Cardiac fibroblast (primary cell): ENCODE data around the gene VASP.

ENCODE experiments used
- DNase-seq, 2 donors: peaks; one replicate each; pipeline versions ENCODE4 v3.0.0 to v3.0.0-alpha.2; 2010; ENCODE audit warnings: low read depth in 2 of 2
- H3K4me3 ChIP-seq, 2 donors: replicated peaks in 1 of 2; 1 replicate in 1 of 2; 2 replicates in 1 of 2; pipeline ENCODE4 v1.5.1; 2011; ENCODE audit warnings: low read depth in 2 of 2, low read length in 2 of 2, mild to moderate bottlenecking in 2 of 2, moderate library complexity in 1 of 2
- CTCF ChIP-seq: IDR thresholded peaks from one replicate; pipeline ENCODE4 v1.5.1; 2011; ENCODE audit warnings: low read depth, mild to moderate bottlenecking, low read length, inconsistent platforms

VASP gene

DNA sequence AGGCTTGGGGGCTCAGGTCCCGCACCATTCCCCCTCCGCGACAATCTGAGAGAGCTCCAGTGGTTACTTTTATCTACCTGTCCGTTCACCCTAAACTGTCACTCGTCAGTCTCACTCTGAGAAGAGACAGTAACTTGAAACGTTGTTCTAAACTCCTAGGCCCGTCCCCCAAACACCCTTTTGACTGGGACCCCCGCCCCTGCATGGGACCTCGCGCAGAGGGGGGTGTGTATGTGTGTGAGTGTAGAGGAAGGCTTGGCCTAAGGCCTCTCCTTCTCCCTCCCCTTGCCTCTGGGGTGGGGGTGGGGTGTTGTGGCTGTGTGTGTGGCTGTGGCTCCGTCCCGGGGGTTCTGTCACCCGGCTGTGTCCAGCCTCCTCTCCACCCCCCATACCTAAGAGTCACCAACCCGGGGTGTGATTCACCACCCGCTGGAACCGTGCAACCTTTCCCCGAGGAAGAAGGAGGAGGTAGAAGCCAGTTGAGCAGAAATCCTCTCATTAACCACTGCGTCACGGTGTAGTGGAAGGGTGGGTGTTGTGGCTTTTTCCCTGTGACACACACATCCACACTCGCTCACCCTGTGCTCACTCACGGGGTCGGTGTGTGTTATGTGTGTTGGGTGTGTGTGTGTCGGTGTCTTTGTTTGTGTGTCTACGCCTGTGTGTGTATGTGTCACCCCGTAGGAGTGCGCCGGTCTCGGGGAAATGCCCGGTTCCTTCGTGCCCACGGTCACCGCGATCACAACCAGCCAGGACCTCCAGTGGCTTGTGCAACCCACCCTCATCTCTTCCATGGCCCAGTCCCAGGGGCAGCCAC lies 37.1 kb upstream of the VASP start:
- H3K4me3 ChIP-seq = peak overlapping the region; percentile 69 to 81
- peak; percentile 65 to 72 for DNase-seq
- TF ChIP-seq CTCF = no peak

DNA sequence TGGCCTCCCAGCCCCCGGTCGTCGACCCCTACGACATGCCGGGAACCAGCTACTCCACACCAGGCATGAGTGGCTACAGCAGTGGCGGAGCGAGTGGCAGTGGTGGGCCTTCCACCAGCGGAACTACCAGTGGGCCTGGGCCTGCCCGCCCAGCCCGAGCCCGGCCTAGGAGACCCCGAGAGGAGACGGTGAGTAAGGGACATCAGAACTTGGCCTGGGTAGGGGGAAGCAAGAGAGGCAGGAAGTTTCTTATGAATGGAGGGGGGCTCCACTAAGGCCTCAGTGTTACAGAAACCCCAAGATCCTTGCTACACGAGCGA lies 36.6 kb upstream of the VASP start:
- no peak for TF ChIP-seq CTCF
- peak in 1 of 2 donors; percentile 36 for DNase-seq
- H3K4me3 ChIP-seq = no peak overlapping the region

DNA sequence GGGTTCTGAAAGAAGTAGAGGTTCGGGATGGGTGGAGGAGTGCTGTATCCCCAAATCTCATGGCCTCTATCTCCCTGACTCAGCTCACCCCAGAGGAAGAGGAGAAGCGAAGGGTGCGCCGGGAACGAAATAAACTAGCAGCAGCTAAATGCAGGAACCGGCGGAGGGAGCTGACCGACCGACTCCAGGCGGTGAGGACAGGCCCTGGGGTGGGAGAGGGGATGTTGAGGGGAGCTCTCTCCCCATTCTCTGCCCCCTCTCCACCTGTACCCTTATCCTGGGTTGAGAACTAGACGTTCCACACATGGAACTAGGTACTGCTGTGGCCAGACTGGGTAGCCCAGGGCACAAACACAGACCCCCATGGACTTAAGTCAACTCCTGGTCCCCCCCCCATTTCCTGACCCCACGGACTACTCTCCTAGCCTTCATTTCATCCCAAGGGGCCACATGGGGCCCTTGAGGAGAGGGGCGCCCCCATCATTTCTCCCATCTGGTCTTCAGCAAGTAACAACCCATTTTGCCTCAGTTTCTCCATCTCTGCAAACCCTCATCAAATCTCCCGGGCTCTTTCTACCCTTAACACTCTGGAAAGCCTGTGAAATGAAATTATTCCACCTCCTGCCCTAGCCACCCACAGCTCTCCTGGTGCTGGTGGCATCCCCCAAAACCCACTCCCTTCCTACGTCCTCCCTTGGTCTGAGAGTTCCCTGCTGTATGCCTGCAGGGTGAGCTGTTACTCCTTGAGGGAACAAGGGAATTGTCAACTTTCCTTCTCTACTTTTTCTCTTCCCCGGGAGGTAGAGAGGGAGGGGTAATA lies 36.0 kb upstream of the VASP start:
- TF ChIP-seq CTCF = no peak
- no peak overlapping the region for H3K4me3 ChIP-seq
- peak in 1 of 2 donors; percentile 57 for DNase-seq

GRCh38 chr19:45471931-45472562 lies 35.2 kb upstream of the VASP start:
- DNase-seq = peak in 1 of 2 donors; percentile 50
- peak overlapping the region in 1 of 2 donors; percentile 24 for H3K4me3 ChIP-seq
- TF ChIP-seq CTCF = no peak

DNA sequence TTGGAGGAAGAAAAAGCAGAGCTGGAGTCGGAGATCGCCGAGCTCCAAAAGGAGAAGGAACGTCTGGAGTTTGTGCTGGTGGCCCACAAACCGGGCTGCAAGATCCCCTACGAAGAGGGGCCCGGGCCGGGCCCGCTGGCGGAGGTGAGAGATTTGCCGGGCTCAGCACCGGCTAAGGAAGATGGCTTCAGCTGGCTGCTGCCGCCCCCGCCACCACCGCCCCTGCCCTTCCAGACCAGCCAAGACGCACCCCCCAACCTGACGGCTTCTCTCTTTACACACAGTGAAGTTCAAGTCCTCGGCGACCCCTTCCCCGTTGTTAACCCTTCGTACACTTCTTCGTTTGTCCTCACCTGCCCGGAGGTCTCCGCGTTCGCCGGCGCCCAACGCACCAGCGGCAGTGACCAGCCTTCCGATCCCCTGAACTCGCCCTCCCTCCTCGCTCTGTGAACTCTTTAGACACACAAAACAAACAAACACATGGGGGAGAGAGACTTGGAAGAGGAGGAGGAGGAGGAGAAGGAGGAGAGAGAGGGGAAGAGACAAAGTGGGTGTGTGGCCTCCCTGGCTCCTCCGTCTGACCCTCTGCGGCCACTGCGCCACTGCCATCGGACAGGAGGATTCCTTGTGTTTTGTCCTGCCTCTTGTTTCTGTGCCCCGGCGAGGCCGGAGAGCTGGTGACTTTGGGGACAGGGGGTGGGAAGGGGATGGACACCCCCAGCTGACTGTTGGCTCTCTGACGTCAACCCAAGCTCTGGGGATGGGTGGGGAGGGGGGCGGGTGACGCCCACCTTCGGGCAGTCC lies 34.5 kb upstream of the VASP start:
- peak overlapping the region in 1 of 2 donors; percentile 24 for H3K4me3 ChIP-seq
- DNase-seq = peak in 1 of 2 donors; percentile 57

More for the DNA sequence above, 34.5 kb upstream of the VASP start:
- no peak for TF ChIP-seq CTCF
